Prostate gland (tissue), 2 donors: ENCODE results near the gene P2RY13.

Experiments used
- POLR2AphosphoS5 ChIP-seq: sonication (generic); formaldehyde crosslinking; IDR thresholded peaks from one replicate; pipeline ENCODE4 v1.6.1; 2017; ENCODE audit warnings: antibody characterized with exemption
- TF ChIP-seq, protein P1 (sequence below), 4 experiments: fragments of 200-600 bp in 2 of 4; fragments of 450-650 bp in 2 of 4; sonication (generic) in 2 of 4; IDR thresholded peaks; 1 replicate in 3 of 4; 2 replicates in 1 of 4; pipeline ENCODE4 v1.5.1; 2016 to 2019; ENCODE audit warnings: antibody characterized with exemption in 4 of 4, mild to moderate bottlenecking in 2 of 4, moderate library complexity in 2 of 4

DNA sequence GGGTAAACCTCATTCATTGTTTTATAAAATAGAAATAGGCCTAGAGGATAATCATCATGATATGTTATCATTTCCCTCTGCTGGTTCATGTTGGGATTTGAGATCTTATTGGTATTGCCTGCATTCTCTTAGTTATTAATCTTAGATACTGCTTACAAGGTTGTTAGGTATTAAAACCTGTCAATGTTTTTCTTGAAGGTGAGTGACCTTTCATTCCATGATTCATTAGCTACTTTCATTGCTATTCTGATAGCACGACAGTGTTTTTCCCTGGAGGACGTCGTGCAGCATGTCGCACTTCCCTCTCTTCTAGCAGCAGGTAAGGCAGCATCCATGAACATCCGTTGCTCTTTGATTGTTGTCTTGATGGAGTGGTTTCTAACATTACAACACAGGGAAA, 38.1 kb upstream of the P2RY13 start:
- TF ChIP-seq, protein P1, sequence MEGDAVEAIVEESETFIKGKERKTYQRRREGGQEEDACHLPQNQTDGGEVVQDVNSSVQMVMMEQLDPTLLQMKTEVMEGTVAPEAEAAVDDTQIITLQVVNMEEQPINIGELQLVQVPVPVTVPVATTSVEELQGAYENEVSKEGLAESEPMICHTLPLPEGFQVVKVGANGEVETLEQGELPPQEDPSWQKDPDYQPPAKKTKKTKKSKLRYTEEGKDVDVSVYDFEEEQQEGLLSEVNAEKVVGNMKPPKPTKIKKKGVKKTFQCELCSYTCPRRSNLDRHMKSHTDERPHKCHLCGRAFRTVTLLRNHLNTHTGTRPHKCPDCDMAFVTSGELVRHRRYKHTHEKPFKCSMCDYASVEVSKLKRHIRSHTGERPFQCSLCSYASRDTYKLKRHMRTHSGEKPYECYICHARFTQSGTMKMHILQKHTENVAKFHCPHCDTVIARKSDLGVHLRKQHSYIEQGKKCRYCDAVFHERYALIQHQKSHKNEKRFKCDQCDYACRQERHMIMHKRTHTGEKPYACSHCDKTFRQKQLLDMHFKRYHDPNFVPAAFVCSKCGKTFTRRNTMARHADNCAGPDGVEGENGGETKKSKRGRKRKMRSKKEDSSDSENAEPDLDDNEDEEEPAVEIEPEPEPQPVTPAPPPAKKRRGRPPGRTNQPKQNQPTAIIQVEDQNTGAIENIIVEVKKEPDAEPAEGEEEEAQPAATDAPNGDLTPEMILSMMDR (IDR thresholded peaks at IDR 0.05): no peak
- TF ChIP-seq POLR2AphosphoS5: no peak
